ENCODE results near the gene PLA2R1.
"Not testable (repeated sequence)": the region's sequence is repeated elsewhere in the genome, so short reads cannot be mapped to it uniquely, and the experiment has no call there.

Gene PLA2R1

DNA sequence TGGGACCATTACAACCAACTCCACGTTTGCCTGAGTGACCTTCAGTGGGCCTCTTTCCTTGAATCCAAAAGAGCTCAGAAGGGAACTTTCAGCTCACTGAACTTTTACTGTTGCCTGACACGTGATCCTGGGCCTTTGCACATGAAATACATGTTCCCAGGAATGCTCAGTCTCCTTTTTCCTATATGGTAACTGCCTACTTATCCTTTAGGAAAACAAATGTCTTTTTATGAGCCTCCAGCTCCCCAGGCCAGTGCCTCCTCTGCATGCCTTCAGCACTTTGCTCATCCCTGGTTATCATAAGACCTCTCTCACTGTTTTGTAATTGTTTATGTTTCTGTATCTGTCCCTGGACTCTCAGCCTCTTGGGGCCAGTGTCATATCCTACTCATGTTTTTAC is 5.1 kb downstream of the PLA2R1 start:
- TF ChIP-seq JUND (IDR thresholded peaks at IDR 0.05; ENCODE audit: low read depth) = no peak
- no peak for DNase-seq (ENCODE audit: low read depth in 1 of 2, low spot score in 1 of 2)
- in situ Hi-C loops (cut with HindIII; ENCODE audit: low pct_unique_long_range_greater_than_20kb, low sequenced_read_pairs) = no loop called here

DNA sequence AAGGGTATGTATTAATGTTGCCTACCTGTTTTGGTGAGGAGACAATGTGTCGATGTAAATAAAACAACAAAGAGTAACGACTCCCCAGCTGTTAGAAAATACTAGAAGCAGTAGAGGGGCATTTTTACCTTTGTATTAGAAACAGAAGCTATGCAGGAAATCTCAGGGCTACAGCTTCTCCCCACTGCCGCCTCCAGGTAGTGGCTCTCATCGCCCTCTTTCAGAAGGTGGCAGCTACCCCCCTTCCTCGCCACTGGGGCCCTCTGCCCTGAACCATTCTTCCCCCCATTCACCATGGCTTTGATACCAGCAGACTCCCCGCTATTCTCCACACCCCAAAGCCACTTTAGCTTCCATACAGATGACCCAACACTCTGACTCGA is 6.7 kb downstream of the PLA2R1 start:
- in situ Hi-C loops (cut with HindIII; ENCODE audit: low pct_unique_long_range_greater_than_20kb, low sequenced_read_pairs) = no loop called here
- no peak for DNase-seq (ENCODE audit: low read depth in 1 of 2, low spot score in 1 of 2)
- no peak for TF ChIP-seq JUND (IDR thresholded peaks at IDR 0.05; ENCODE audit: low read depth)

DNA sequence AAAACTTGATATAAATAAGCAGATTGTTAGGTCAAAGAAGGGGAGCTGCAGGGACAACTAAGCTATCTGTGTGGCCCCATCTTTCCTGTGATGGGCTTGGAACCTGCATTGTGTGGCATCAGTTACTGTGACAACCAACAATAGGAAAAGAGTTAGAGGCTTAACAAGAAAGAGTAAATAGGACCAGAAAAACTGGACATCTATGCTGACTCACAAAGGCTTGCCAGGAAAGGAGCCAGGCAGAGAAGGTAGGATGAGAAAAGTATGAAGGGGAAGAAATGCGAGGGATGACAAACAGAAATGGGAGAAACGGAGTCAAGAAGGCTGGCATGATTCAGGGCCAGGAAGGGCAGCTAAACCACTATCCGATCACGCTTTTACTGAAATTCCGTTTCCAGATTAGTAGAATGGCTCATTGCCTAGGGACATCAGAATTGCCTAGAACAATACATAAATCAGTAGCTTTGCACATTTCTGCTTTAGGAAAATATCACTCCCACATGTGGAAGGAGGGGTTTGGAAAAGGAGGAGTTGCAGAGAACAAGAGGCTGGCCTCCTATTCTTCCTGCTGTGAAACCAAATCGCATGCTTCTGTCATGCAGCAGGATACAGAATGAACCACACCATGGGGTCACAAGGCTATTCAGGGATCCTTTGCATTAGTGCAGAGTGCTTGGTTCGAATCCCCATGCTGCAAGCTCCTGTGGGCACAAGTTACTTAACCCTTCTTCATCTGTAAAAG is 7.3 kb downstream of the PLA2R1 start:
- in situ Hi-C loops (cut with HindIII; ENCODE audit: low pct_unique_long_range_greater_than_20kb, low sequenced_read_pairs) = no loop called here
- no peak for DNase-seq (ENCODE audit: low read depth in 1 of 2, low spot score in 1 of 2)
- no peak for TF ChIP-seq JUND (IDR thresholded peaks at IDR 0.05; ENCODE audit: low read depth)

DNA sequence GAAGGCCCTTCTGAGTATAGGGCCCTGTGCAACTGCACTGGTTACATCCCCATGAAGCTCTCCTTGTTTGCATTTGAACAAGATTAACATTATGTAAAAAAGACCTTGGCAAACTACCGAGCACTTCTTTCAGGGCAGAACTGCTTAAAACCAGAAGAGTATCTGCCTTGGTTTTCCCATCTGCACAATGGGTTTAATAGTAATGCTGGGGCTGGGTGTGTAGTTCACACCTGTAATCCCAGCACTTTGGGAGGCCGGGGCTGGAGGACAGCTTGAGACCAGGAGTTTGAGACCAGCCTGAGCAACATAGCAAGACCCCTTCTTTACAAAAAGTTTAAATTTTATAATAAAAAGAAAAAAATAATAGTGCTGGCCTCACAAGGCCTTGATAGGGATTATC is 8.5 kb downstream of the PLA2R1 start:
- in situ Hi-C loops (cut with HindIII; ENCODE audit: low pct_unique_long_range_greater_than_20kb, low sequenced_read_pairs) = no loop called here
- TF ChIP-seq JUND (IDR thresholded peaks at IDR 0.05; ENCODE audit: low read depth) = no peak
- DNase-seq (ENCODE audit: low read depth in 1 of 2, low spot score in 1 of 2) = no peak

DNA sequence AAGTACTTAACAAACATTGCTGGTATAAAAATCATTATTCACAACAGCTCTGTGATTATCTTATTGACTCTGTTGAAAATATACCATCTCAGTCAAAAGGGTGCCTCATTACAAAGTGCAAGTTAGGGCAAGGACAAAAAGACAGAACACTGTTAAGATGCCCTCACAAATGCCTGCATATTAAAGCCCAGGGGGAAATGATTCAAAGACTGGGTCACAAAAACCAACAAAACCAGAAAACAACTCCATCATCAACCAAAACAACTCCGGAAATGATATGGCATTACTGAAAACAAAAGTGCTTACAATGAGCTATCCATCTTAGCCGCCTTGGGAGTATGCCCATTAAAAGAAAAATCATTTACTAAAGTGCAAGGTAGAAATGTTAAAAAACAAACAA is 9.9 kb downstream of the PLA2R1 start:
- in situ Hi-C loops (cut with HindIII; ENCODE audit: low pct_unique_long_range_greater_than_20kb, low sequenced_read_pairs) = no loop called here
- DNase-seq (ENCODE audit: low read depth in 1 of 2, low spot score in 1 of 2) = no peak
- TF ChIP-seq JUND (IDR thresholded peaks at IDR 0.05; ENCODE audit: low read depth) = no peak

DNA sequence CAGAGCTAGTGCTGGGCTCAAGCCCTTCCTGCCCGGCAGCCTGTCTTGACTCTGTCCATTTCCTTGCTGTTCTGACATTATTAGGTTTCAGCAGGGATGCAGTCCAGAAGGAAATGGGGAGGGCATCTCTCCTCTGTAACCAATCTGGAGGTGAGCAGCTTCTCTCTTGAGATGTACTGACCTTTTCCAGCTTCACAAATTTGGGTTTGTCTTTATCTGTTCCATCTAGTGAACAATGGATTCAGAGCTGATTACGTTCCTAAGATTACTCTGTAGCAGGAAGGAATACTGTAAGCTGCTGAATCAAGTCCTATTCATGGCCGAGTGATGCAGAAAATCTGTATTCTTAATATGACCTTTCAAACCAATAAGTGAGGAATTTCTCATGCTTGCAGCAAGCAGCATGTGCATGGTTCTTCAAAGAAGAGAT is 11.0 kb downstream of the PLA2R1 start:
- DNase-seq (ENCODE audit: low read depth in 1 of 2, low spot score in 1 of 2) = no peak
- in situ Hi-C loops (cut with HindIII; ENCODE audit: low pct_unique_long_range_greater_than_20kb, low sequenced_read_pairs) = no loop called here
- no peak for TF ChIP-seq JUND (IDR thresholded peaks at IDR 0.05; ENCODE audit: low read depth)

DNA sequence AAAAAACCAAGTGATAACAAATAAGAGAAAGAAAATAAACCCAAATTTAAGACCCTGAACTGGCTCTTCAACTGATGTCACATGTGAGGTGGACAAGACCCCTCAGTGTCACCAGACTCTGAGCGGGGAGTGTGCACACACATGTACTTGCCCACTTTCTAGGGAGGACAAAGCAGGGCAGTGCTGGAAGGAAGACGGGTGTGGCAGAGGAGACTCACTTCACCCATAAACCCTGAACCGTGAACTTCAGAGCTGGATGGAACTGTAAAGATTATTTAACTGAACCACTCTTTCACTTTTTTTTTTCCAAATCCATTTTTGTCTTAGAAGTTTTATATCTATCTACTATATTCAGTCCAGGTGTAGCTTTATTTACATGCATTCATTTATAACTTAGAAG is 12.3 kb downstream of the PLA2R1 start:
- in situ Hi-C loops (cut with HindIII; ENCODE audit: low pct_unique_long_range_greater_than_20kb, low sequenced_read_pairs) = no loop called here
- DNase-seq (ENCODE audit: low read depth in 1 of 2, low spot score in 1 of 2) = no peak
- TF ChIP-seq JUND (IDR thresholded peaks at IDR 0.05; ENCODE audit: low read depth) = no peak

DNA sequence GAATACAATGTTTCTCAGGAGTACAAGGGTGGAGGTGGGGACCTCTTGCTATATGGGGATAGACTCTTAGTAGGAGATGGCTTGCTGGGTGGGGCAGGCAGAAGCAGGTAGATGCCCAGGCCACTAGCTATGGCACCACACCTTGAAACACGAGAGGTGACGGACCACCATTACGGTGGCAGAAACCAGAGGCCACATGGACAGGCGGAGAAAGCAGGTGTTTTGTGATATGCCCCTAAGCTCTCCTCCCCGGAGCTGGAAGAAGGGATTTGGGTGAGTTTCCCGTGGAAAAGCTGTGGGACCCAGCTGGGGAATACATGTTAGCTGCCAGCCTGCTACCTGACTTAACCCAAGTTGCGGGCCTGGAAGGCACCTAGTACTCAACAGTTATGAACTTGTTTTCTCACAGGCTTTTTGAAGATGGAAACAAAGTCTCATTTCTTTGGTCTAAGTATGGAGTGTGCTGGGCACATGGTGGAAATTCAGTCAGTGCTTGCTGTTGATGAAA is 16.7 kb downstream of the PLA2R1 start:
- no peak for TF ChIP-seq JUND (IDR thresholded peaks at IDR 0.05; ENCODE audit: low read depth)
- in situ Hi-C loops (cut with HindIII; ENCODE audit: low pct_unique_long_range_greater_than_20kb, low sequenced_read_pairs) = no loop called here
- no peak for DNase-seq (ENCODE audit: low read depth in 1 of 2, low spot score in 1 of 2)

DNA sequence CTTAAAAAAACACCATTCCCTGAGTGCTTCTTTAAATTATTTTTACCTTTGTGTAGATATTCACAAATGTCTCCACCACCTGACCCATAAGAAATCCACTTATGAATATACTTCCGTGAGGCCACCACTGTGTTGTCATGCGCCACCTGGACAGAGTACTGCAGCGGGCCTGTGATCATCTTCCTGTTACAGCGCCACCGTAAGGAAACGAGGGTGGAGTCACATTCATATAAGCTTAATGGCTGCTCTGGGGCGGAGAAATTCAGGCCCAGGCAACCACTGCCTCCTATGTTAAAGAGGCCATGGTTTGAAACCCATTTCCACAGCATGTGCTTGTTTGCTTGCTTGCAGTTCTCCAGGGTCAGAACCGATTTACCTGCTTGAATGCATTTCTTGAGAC is 17.7 kb downstream of the PLA2R1 start:
- no peak for TF ChIP-seq JUND (IDR thresholded peaks at IDR 0.05; ENCODE audit: low read depth)
- no peak for DNase-seq (ENCODE audit: low read depth in 1 of 2, low spot score in 1 of 2)
- in situ Hi-C loops (cut with HindIII; ENCODE audit: low pct_unique_long_range_greater_than_20kb, low sequenced_read_pairs) = no loop called here

DNA sequence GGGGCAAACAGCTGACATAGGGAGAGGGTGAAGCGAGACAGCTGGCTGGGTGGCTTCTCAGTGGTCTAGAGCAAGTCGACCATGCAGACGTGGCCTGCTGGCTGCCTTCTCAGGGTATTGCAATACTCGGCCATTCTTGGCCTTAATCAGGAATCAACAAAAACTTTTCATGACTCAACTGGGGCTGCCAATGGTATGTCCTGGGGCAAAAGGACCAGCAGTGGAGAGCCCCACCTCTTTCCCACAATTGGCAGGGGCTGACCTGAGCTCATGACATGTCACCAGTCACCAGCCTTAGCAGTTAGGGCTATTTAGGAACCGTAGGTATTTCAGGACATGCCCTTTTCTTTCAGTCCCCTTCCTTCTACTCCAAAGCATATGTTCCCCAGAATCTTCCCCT is 19.1 kb downstream of the PLA2R1 start:
- in situ Hi-C loops (cut with HindIII; ENCODE audit: low pct_unique_long_range_greater_than_20kb, low sequenced_read_pairs) = no loop called here
- TF ChIP-seq JUND (IDR thresholded peaks at IDR 0.05; ENCODE audit: low read depth) = no peak

DNA sequence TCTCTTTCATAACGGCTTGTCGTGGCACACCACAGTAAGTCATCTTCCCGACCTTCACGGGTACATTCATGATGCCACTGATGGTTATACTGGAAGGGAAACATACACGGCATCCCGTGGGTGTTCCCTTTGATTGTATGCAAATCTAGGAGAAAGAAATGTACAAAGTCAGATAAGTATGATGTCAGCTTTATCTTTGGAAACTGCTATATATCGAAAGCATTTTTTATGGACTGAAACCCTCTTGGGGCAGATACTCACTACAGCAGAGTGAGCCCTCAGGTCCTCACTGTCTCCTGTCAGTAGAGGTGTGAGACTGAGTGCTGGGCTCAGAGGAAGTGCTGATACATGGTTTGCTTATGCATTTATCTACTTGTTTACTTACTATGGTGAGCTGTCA is 20.4 kb downstream of the PLA2R1 start:
- in situ Hi-C loops (cut with HindIII; ENCODE audit: low pct_unique_long_range_greater_than_20kb, low sequenced_read_pairs) = no loop called here
- no peak for TF ChIP-seq JUND (IDR thresholded peaks at IDR 0.05; ENCODE audit: low read depth)
- no peak for DNase-seq (ENCODE audit: low read depth in 1 of 2, low spot score in 1 of 2)

More for the DNA sequence above, 19.1 kb downstream of the PLA2R1 start:
- DNase-seq (ENCODE audit: low read depth in 1 of 2, low spot score in 1 of 2) = no peak

DNA sequence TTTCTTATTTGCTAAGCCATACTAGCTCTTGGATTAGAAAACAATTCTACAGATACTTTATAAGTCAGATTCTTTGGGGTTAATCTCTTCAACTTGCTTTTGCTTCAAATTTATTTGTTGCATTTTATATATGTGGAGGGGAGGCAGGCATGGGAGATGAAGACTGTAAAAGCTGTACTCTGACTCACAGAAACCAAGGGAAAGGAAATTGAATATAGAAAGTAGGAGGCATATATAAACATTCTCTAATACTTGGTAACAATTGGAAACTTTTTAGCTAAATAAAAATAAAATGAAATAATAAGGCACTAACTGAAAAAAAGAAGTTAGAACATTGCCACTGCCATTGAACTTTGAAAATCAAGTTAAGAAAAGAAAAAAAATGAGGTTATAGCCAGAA is 21.3 kb downstream of the PLA2R1 start:
- in situ Hi-C loops (cut with HindIII; ENCODE audit: low pct_unique_long_range_greater_than_20kb, low sequenced_read_pairs) = no loop called here
- no peak for TF ChIP-seq JUND (IDR thresholded peaks at IDR 0.05; ENCODE audit: low read depth)
- DNase-seq (ENCODE audit: low read depth in 1 of 2, low spot score in 1 of 2) = no peak

DNA sequence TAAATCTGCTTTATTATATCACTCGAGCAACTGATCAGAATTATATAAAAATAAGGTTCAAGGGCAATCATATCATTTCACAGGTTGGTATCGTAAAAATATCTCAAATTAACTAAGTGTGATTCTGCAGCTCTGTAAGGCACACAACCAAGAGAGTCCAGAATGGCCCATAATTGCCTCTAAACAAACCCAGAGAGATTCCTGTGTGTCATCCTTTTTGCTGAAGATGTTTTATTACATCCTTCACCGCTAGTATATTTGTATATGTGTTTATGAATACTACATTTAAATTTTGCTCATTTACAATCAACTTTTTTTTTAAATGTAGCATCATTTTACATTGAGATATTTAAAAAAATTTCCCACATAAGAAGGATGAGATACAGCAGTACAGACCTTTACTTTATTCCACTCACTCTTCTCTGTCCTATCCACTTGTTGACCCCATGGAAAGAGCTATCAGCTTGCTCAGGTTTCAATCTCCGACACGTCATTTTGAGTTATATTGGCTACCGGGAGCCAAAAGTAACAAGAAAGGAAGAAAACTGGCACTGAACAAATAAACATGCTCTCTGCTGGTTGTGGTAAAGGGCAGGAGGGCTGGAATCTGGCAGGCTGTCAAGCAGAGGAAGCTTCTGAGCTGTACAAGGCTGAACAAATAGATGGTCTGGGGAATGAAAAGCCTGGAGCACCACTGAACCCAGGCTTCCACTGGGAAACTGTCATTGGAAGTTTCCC is 23.1 kb downstream of the PLA2R1 start:
- DNase-seq (ENCODE audit: low read depth in 1 of 2, low spot score in 1 of 2) = no peak

DNA sequence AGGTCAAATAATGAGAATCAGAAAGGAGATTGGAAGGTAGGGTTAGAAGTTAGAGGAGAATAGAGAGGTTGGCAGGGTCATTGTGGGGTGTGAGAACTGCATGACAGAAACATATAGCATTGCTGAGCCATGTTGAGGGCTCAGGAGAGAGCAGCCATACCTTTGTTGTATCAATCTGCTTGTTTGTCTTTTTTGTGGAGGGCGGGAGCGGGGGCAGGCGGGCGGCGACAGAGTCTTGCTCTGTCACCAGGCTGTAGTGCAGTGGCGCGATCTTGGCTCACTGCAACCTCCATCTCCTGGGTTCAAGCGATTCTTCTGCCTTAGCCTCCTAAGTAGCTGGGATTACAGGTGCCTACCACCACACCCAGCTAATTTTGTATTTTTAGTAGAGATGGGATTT is 23.8 kb downstream of the PLA2R1 start:
- DNase-seq (ENCODE audit: low read depth in 1 of 2, low spot score in 1 of 2); in situ Hi-C loops (cut with HindIII; ENCODE audit: low pct_unique_long_range_greater_than_20kb, low sequenced_read_pairs): not testable (repeated sequence)

More for the DNA sequence above, 23.1 kb downstream of the PLA2R1 start:
- no peak for TF ChIP-seq JUND (IDR thresholded peaks at IDR 0.05; ENCODE audit: low read depth)
- in situ Hi-C loops (cut with HindIII; ENCODE audit: low pct_unique_long_range_greater_than_20kb, low sequenced_read_pairs) = no loop called here

Measured in T47D (cell line).